CD14-positive monocyte (primary cell): Measurements from ENCODE around the gene MSANTD1. TPM values are rescaled to one million over a fixed set of nuclear protein-coding genes. Genes with fewer than 3 reads are reported as not detected.
A peak's percentile ranks its signal among the peaks of the same experiment; 100 is the strongest.

ENCODE experiments used
- DNase-seq, 3 donors: peaks; one replicate each; pipeline ENCODE4 v3.0.0-alpha.2; 2011 to 2022
- H2AFZ ChIP-seq: 2 replicates; pipeline ENCODE4 v1.6.0; 2012; ENCODE audit warnings: mild to moderate bottlenecking, low read depth, low read length, inconsistent platforms; ENCODE audit not compliant: insufficient read depth, poor library complexity, severe bottlenecking
- H3K27ac ChIP-seq, 2 donors: 1 replicate in 1 of 2; 2 replicates in 1 of 2; pipeline ENCODE4 v1.5.1; 2012 to 2013; ENCODE audit warnings: low read length in 2 of 2, control low read depth in 1 of 2, inconsistent platforms in 1 of 2, low read depth in 1 of 2, mild to moderate bottlenecking in 1 of 2
- H3K27me3 ChIP-seq, 2 donors: one replicate each; pipeline versions ENCODE4 v1.6.0 to v1.6.1; 2011 to 2013; ENCODE audit warnings: low read length in 2 of 2; ENCODE audit not compliant: control insufficient read depth in 2 of 2, insufficient read depth in 2 of 2
- H3K36me3 ChIP-seq, 2 donors: replicated peaks in 1 of 2; 1 replicate in 1 of 2; 2 replicates in 1 of 2; pipeline versions ENCODE4 v1.5.1 to v1.6.1; 2012 to 2013; ENCODE audit warnings: low read length in 2 of 2, control low read depth in 1 of 2, inconsistent platforms in 1 of 2, mild to moderate bottlenecking in 1 of 2; ENCODE audit not compliant: insufficient read depth in 2 of 2, control insufficient read depth in 1 of 2
- H3K4me1 ChIP-seq, 2 donors: 1 replicate in 1 of 2; 2 replicates in 1 of 2; pipeline versions ENCODE4 v1.5.1 to v1.6.1; 2012 to 2013; ENCODE audit warnings: low read length in 2 of 2, control low read depth in 1 of 2, inconsistent platforms in 1 of 2, mild to moderate bottlenecking in 1 of 2, moderate library complexity in 1 of 2; ENCODE audit not compliant: insufficient read depth in 2 of 2, control insufficient read depth in 1 of 2
- H3K4me2 ChIP-seq: replicated peaks from 2 replicates; pipeline ENCODE3; 2012; ENCODE audit warnings: low read length, moderate library complexity, mild to moderate bottlenecking; ENCODE audit not compliant: poor library complexity, severe bottlenecking; ENCODE audit errors: extremely low read depth
- H3K4me3 ChIP-seq, 3 experiments: fragments of 200-600 bp in 1 of 3; sonication (generic) in 1 of 3; replicated peaks in 1 of 3; 1 replicate in 2 of 3; 2 replicates in 1 of 3; pipeline ENCODE4 v1.5.1; 2011 to 2013; ENCODE audit warnings: low read length in 3 of 3, mild to moderate bottlenecking in 3 of 3, control low read depth in 2 of 3, low read depth in 2 of 3, inconsistent platforms in 1 of 3, moderate library complexity in 1 of 3
- H3K79me2 ChIP-seq: 2 replicates; pipeline ENCODE4 v1.6.0; 2012; ENCODE audit warnings: mild to moderate bottlenecking, control low read depth, inconsistent platforms, low read length, moderate library complexity; ENCODE audit not compliant: insufficient read depth
- H3K9ac ChIP-seq: 2 replicates; pipeline ENCODE4 v1.6.0; 2017; ENCODE audit warnings: low read length, mild to moderate bottlenecking; ENCODE audit not compliant: insufficient read depth, poor library complexity, severe bottlenecking
- H3K9me3 ChIP-seq, 2 donors: replicated peaks in 1 of 2; 1 replicate in 1 of 2; 2 replicates in 1 of 2; pipeline versions ENCODE4 v1.5.1 to v1.6.1; 2012 to 2013; ENCODE audit warnings: low read length in 2 of 2, control low read depth in 1 of 2; ENCODE audit not compliant: control insufficient read depth in 1 of 2, insufficient read depth in 1 of 2
- H4K20me1 ChIP-seq: 2 replicates; pipeline ENCODE4 v1.6.0; 2012; ENCODE audit warnings: mild to moderate bottlenecking, low read length, control low read depth, moderate library complexity; ENCODE audit not compliant: insufficient read depth
- H3K27ac Mint-ChIP-seq, 7 donors: one replicate each; pipeline ENCODE4 v1.8.0; 2020; ENCODE audit warnings: mild to moderate bottlenecking in 7 of 7, mixed read lengths in 7 of 7, moderate library complexity in 6 of 7, inconsistent platforms in 2 of 7
- H3K27me3 Mint-ChIP-seq, 3 donors: one replicate each; pipeline ENCODE4 v1.8.0; 2021 to 2022; ENCODE audit warnings: low read depth in 3 of 3, mild to moderate bottlenecking in 3 of 3, mixed read lengths in 3 of 3, moderate library complexity in 3 of 3, inconsistent platforms in 1 of 3
- H3K36me3 Mint-ChIP-seq, 2 donors: one replicate each; pipeline ENCODE4 v1.8.0; 2020; ENCODE audit warnings: mixed read lengths in 2 of 2, inconsistent platforms in 1 of 2, mild to moderate bottlenecking in 1 of 2
- H3K4me1 Mint-ChIP-seq: one replicate; pipeline ENCODE4 v1.8.0; 2020; ENCODE audit warnings: mild to moderate bottlenecking, mixed read lengths
- H3K4me3 Mint-ChIP-seq, 2 donors: one replicate each; pipeline ENCODE4 v1.8.0; 2020; ENCODE audit warnings: mild to moderate bottlenecking in 2 of 2, mixed read lengths in 2 of 2, moderate library complexity in 1 of 2
- H3K9me3 Mint-ChIP-seq, 7 donors: one replicate each; pipeline ENCODE4 v1.8.0; 2020 to 2022; ENCODE audit warnings: mixed read lengths in 7 of 7, mild to moderate bottlenecking in 6 of 7, moderate library complexity in 6 of 7, inconsistent platforms in 2 of 7
- CTCF ChIP-seq: fragments of 200-600 bp; IDR thresholded peaks from one replicate; pipeline ENCODE4 v1.8.0; 2022; ENCODE audit warnings: antibody characterized with exemption, mild to moderate bottlenecking
- WGBS: methylation state at CpG from one replicate; pipeline ENCODE4 v1.1.5; 2013; ENCODE audit warnings: missing lambda C conversion rate; ENCODE audit not compliant: insufficient coverage; 5-methylcytosine and 5-hydroxymethylcytosine counted together
- intact Hi-C, 2 donors: fragments of 100-400 bp; cut with micrococcal nuclease; formaldehyde crosslinking; loops; one replicate each; pipeline versions ENCODE4 v1.15.0 to v1.15.1; 2023
- polyA plus RNA-seq, 3 donors: library from polyadenylated mRNA; depleted of rRNA in 1 of 3; unstranded in 2 of 3; stranded (reverse) in 1 of 3; fragments of 300-500 nt in 2 of 3; fragments of >200 nt in 1 of 3; fragmentation: Illumina TruSeq in 2 of 3; gene quantifications; 1 replicate in 2 of 3; 2 replicates in 1 of 3; pipeline ENCODE4 v1.2.3, GENCODE V29; 2012 to 2021

Gene MSANTD1
- polyA plus RNA-seq, 3 donors: 0.52 TPM; not detected in 2

- DNase-seq: no peak
- no peak overlapping the region for H2AFZ ChIP-seq
- no peaks in the 10 kb centered on the region for H3K36me3 ChIP-seq
- H3K9ac ChIP-seq: no peak overlapping the region
- no peak for TF ChIP-seq CTCF
- H3K27ac ChIP-seq: no peak overlapping the region
- H3K4me2 ChIP-seq: no peak overlapping the region
- H3K27me3 ChIP-seq: peaks cover 0 to 9% of the 10 kb centered on the region in 2 donors
- peaks cover 0 to 5% of the 10 kb centered on the region in 2 donors for H3K36me3 Mint-ChIP-seq
- no peaks in the 10 kb centered on the region for H3K79me2 ChIP-seq
- no peak overlapping the region for H3K4me3 ChIP-seq
- H3K27ac Mint-ChIP-seq: peak overlapping the region in 5 of 7 donors; percentile 46 to 90 (median 73)
- intact Hi-C loops: loop anchor here in 1 of 2 donors (10.0 kb wide), 1 partner anchor 107 kb away; no protein-coding TSS in a partner anchor
- H3K9me3 ChIP-seq: no peaks in the 10 kb centered on the region
- H3K27me3 Mint-ChIP-seq: peaks cover 6 to 33% (median 27%) of the 10 kb centered on the region in 3 donors
- H3K4me3 Mint-ChIP-seq: peak overlapping the region in 1 of 2 donors; percentile 61
- WGBS: 96% methylated on average over 13 of the region's 15 CpGs
- H3K4me1 ChIP-seq: peaks cover 34 to 39% of the 10 kb centered on the region in 2 donors
- peaks cover 46% of the 10 kb centered on the region for H3K4me1 Mint-ChIP-seq
- H4K20me1 ChIP-seq: no peaks in the 10 kb centered on the region
- H3K9me3 Mint-ChIP-seq: peaks cover 0 to 2% (median 0%) of the 10 kb centered on the region in 7 donors
These were observed 52.7 kb downstream of the MSANTD1 start for GRCh38 chr4:3301450-3302172.

- Histone ChIP-seq H4K20me1 (no peaks in the 10 kb centered on the region), H3K4me2 (no peak overlapping the region), H3K36me3 (no peaks in the 10 kb centered on the region), H3K4me1 (peaks cover 34 to 41% of the 10 kb centered on the region in 2 donors), H3K79me2 (no peaks in the 10 kb centered on the region), H3K27me3 (peaks cover 0 to 9% of the 10 kb centered on the region in 2 donors), H3K27ac (peak overlapping the region in 1 of 2 donors; percentile 0), H3K4me3 (no peak overlapping the region), H3K9ac (no peak overlapping the region), H2AFZ (no peak overlapping the region), H3K9me3 (no peaks in the 10 kb centered on the region)
- H3K9me3 Mint-ChIP-seq: peaks cover 0 to 2% (median 0%) of the 10 kb centered on the region in 7 donors
- H3K27ac Mint-ChIP-seq: peak overlapping the region; percentile 23 to 90 (median 83)
- peak; percentile 50 to 83 (median 73) for DNase-seq
- intact Hi-C loops: loop anchor here in 1 of 2 donors (10.0 kb wide), 1 partner anchor 107 kb away; no protein-coding TSS in a partner anchor
- H3K4me1 Mint-ChIP-seq: peaks cover 48% of the 10 kb centered on the region
- H3K4me3 Mint-ChIP-seq: peak overlapping the region; percentile 48 to 61
- WGBS: 4% methylated on average over 14 of the region's 17 CpGs
- H3K36me3 Mint-ChIP-seq: peaks cover 0 to 5% of the 10 kb centered on the region in 2 donors
- H3K27me3 Mint-ChIP-seq: peaks cover 5 to 31% (median 27%) of the 10 kb centered on the region in 3 donors
- no peak for TF ChIP-seq CTCF
These were observed 53.3 kb downstream of the MSANTD1 start for GRCh38 chr4:3302173-3302785.
